ENCODE data around the gene TMEM139.

- TF ChIP-seq REST (IDR thresholded peaks at IDR 0.05; ENCODE audit: insufficient read depth in 1 of 2, low read depth in 2 of 2, low read length in 1 of 2): no peak
- no peak for TF ChIP-seq CTCF (IDR thresholded peaks at IDR 0.05)
- no peak for TF ChIP-seq TCF7L2 (IDR thresholded peaks at IDR 0.05; ENCODE audit: low read depth, low read length)
Observed at GRCh38 chr7:143269251-143269650, 15.5 kb upstream of the TMEM139 start.
